Progenitor cell of endocrine pancreas (in vitro differentiated cells): ENCODE measurements around the gene ANGPTL3. TPM values are rescaled to one million over a fixed set of nuclear protein-coding genes. Genes with fewer than 3 reads are reported as not detected.
"Not testable (repeated sequence)": the region's sequence is repeated elsewhere in the genome, so short reads cannot be mapped to it uniquely, and the experiment has no call there.

Source experiments
- DNase-seq: peaks from one replicate; pipeline ENCODE4 v3.0.0; 2021; ENCODE audit warnings: low spot score; ENCODE audit not compliant: unreplicated experiment
- H3K27ac Mint-ChIP-seq: 2 replicates; pipeline ENCODE4 v1.8.0; 2021; ENCODE audit warnings: mild to moderate bottlenecking, moderate library complexity, mixed read lengths
- H3K27me3 Mint-ChIP-seq: 2 replicates; pipeline ENCODE4 v1.8.0; 2021; ENCODE audit warnings: mixed read lengths
- H3K36me3 Mint-ChIP-seq: 2 replicates; pipeline ENCODE4 v1.8.0; 2022; ENCODE audit warnings: mixed read lengths; ENCODE audit not compliant: insufficient read depth
- H3K4me1 Mint-ChIP-seq: 2 replicates; pipeline ENCODE4 v1.8.0; 2021; ENCODE audit warnings: low read depth, mixed read lengths
- H3K4me3 Mint-ChIP-seq: 2 replicates; pipeline ENCODE4 v1.8.0; 2021; ENCODE audit warnings: low read depth, mild to moderate bottlenecking, moderate library complexity, mixed read lengths
- H3K9me3 Mint-ChIP-seq: 2 replicates; pipeline ENCODE4 v1.8.0; 2021; ENCODE audit warnings: low read depth, mixed read lengths
- CTCF ChIP-seq: fragments of 200-600 bp; sonication (generic); IDR thresholded peaks from one replicate; pipeline ENCODE4 v1.5.0; 2021; ENCODE audit warnings: antibody characterized with exemption, mild to moderate bottlenecking; ENCODE audit not compliant: unreplicated experiment
- total RNA-seq: library from RNA; stranded (reverse); gene quantifications from 2 replicates; pipeline ENCODE4 v1.2.1, GENCODE V29; 2021

The ANGPTL3 gene
- total RNA-seq, 1 donor from 2014 or later = 0.48 TPM

- no peak for TF ChIP-seq CTCF
- Mint-ChIP-seq H3K27me3 (no peaks in the 10 kb centered on the region), H3K9me3 (peaks cover 9% of the 10 kb centered on the region), H3K27ac (no peak overlapping the region), H3K4me1 (peaks cover 19% of the 10 kb centered on the region), H3K4me3 (no peak overlapping the region), H3K36me3 (peaks cover 18% of the 10 kb centered on the region)
- no peak for DNase-seq
Observed at GRCh38 chr1:62593825-62594394, 3.4 kb upstream of the ANGPTL3 start.

- DNase-seq = no peak
- H3K4me1 Mint-ChIP-seq = peaks cover 9% of the 10 kb centered on the region
- H3K27ac Mint-ChIP-seq = no peak overlapping the region
- H3K9me3 Mint-ChIP-seq = peaks cover 9% of the 10 kb centered on the region
- H3K27me3 Mint-ChIP-seq = no peaks in the 10 kb centered on the region
- peaks cover 9% of the 10 kb centered on the region for H3K36me3 Mint-ChIP-seq
- TF ChIP-seq CTCF = no peak
- no peak overlapping the region for H3K4me3 Mint-ChIP-seq
Observed at GRCh38 chr1:62595647-62596046, 1.7 kb upstream of the ANGPTL3 start.

GRCh38 chr1:62599044-62599443, 1.7 kb downstream of the ANGPTL3 start:
- Mint-ChIP-seq H3K27ac (no peak overlapping the region), H3K4me1 (peaks cover 7% of the 10 kb centered on the region), H3K36me3 (peaks cover 4% of the 10 kb centered on the region), H3K27me3 (no peaks in the 10 kb centered on the region), H3K9me3 (peaks cover 4% of the 10 kb centered on the region), H3K4me3 (no peak overlapping the region)
- no peak for TF ChIP-seq CTCF
- DNase-seq = no peak

GRCh38 chr1:62601457-62601856, 4.1 kb downstream of the ANGPTL3 start:
- peaks cover 5% of the 10 kb centered on the region for H3K36me3 Mint-ChIP-seq
- no peak for DNase-seq
- H3K9me3 Mint-ChIP-seq = peaks cover 4% of the 10 kb centered on the region
- peaks cover 5% of the 10 kb centered on the region for H3K4me1 Mint-ChIP-seq
- H3K4me3 Mint-ChIP-seq = no peak overlapping the region
- no peak for TF ChIP-seq CTCF
- H3K27me3 Mint-ChIP-seq = no peaks in the 10 kb centered on the region
- H3K27ac Mint-ChIP-seq = no peak overlapping the region

- no peak for TF ChIP-seq CTCF
- no peak for DNase-seq
- H3K27ac Mint-ChIP-seq = no peak overlapping the region
- H3K9me3 Mint-ChIP-seq = no peaks in the 10 kb centered on the region
- H3K27me3 Mint-ChIP-seq = no peaks in the 10 kb centered on the region
- H3K4me1 Mint-ChIP-seq = peaks cover 9% of the 10 kb centered on the region
- H3K4me3 Mint-ChIP-seq = no peak overlapping the region
- H3K36me3 Mint-ChIP-seq = peaks cover 18% of the 10 kb centered on the region
Observed at GRCh38 chr1:62608905-62609304, 11.6 kb downstream of the ANGPTL3 start.

GRCh38 chr1:62610588-62610987, 13.3 kb downstream of the ANGPTL3 start:
- peaks cover 15% of the 10 kb centered on the region for H3K4me1 Mint-ChIP-seq
- not testable (repeated sequence) for H3K27me3 Mint-ChIP-seq, H3K27ac Mint-ChIP-seq, H3K9me3 Mint-ChIP-seq, DNase-seq, H3K4me3 Mint-ChIP-seq
- H3K36me3 Mint-ChIP-seq = peaks cover 17% of the 10 kb centered on the region
